NCI-H1417 (cell line): ENCODE measurements around the gene CD96.
"Not testable (repeated sequence)": the region's sequence is repeated elsewhere in the genome, so short reads cannot be mapped to it uniquely, and the experiment has no call there.

Experiments used
- DNase-seq, 3 experiments: peaks; one replicate each; lab custom pipeline; 2025; lab: John Stamatoyannopoulos, UW

Gene CD96

GRCh38 chr3:111541911-111542483, at the start of gene CD96:
TSS of gene CD96 (plus strand) at chr3:111542197. CDS start at chr3:111542249, 52 bp downstream.
- DNase-seq: no peak

- no peak for DNase-seq
These were observed 48.7 kb upstream of the CD96 start for GRCh38 chr3:111493276-111493675.

GRCh38 chr3:111496894-111497559, 45.0 kb upstream of the CD96 start:
- DNase-seq: no peak

GRCh38 chr3:111498022-111498421, 44.0 kb upstream of the CD96 start:
- DNase-seq: no peak

GRCh38 chr3:111506435-111506834, 35.6 kb upstream of the CD96 start:
- no peak for DNase-seq

GRCh38 chr3:111509308-111509707, 32.7 kb upstream of the CD96 start:
- peak in 1 of 3 experiments; percentile 35 for DNase-seq

- DNase-seq: no peak
These were observed 24.2 kb upstream of the CD96 start for GRCh38 chr3:111517801-111518200.

GRCh38 chr3:111519178-111519855, 22.7 kb upstream of the CD96 start:
- DNase-seq: no peak

- DNase-seq: no peak
These were observed 20.1 kb upstream of the CD96 start for GRCh38 chr3:111521891-111522290.

- DNase-seq: not testable (repeated sequence)
These were observed 17.5 kb upstream of the CD96 start for GRCh38 chr3:111524486-111524885.

- DNase-seq: no peak
These were observed 10.6 kb upstream of the CD96 start for GRCh38 chr3:111531446-111531845.

- DNase-seq: no peak
These were observed 7.3 kb upstream of the CD96 start for GRCh38 chr3:111534701-111535100.

- DNase-seq: no peak
These were observed 3.9 kb upstream of the CD96 start for GRCh38 chr3:111538111-111538510.

GRCh38 chr3:111538681-111539083, 3.3 kb upstream of the CD96 start:
- no peak for DNase-seq

- peak; percentile 12 to 73 (median 31) for DNase-seq
These were observed 2.4 kb upstream of the CD96 start for GRCh38 chr3:111539351-111540331.

- DNase-seq: no peak
These were observed 606 bp upstream of the CD96 start for GRCh38 chr3:111541391-111541790.

- DNase-seq: no peak
These were observed 759 bp downstream of the CD96 start for GRCh38 chr3:111542611-111543300.

- no peak for DNase-seq
These were observed 3.4 kb downstream of the CD96 start for GRCh38 chr3:111545349-111545748.

GRCh38 chr3:111547631-111548030, 5.6 kb downstream of the CD96 start:
- no peak for DNase-seq

- DNase-seq: no peak
These were observed 6.1 kb downstream of the CD96 start for GRCh38 chr3:111548092-111548491.

GRCh38 chr3:111548756-111549155, 6.8 kb downstream of the CD96 start:
- DNase-seq: peak in 1 of 3 experiments; percentile 1
